ENCODE measurements around the gene MUC3A. TPM values are rescaled to one million over a fixed set of nuclear protein-coding genes. Genes with fewer than 3 reads are reported as not detected.

Gene MUC3A
- total and polyA plus RNA-seq, 12 donors = 0.04 to 0.91 (median 0.16) TPM; not detected in 6

GRCh38 chr7:100967292-100967863 lies 18.0 kb downstream of the MUC3A start:
- intact Hi-C loops (cut with DNase I) = loop anchor here (2.0 to 5.0 kb wide), 2 partner anchors 91 to 110 kb away; no protein-coding TSS in a partner anchor
- peaks cover 0 to 12% of the 10 kb centered on the region in 2 donors for H3K4me1 ChIP-seq (replicated peaks in 1 of 2)
- 43 to 46% (median 44%) methylated on average over 13 of the region's 13 CpGs for WGBS, 4 donors
- peaks cover 53% of the 10 kb centered on the region for H3K27me3 ChIP-seq
- TF ChIP-seq POLR2A (IDR thresholded peaks at IDR 0.05) (no peak), CTCF (IDR thresholded peaks at IDR 0.05) (no peak)
- H3K4me3 ChIP-seq = no peak overlapping the region
- no peaks in the 10 kb centered on the region for H3K9me3 ChIP-seq (replicated peaks in 1 of 3)
- no peak for DNase-seq
- no peaks in the 10 kb centered on the region for H3K36me3 ChIP-seq (replicated peaks in 1 of 2)
- no peak overlapping the region for H3K27ac ChIP-seq

- peaks cover 53% of the 10 kb centered on the region for H3K27me3 ChIP-seq
- peaks cover 0 to 12% of the 10 kb centered on the region in 2 donors for H3K4me1 ChIP-seq (replicated peaks in 1 of 2)
- no peak overlapping the region for H3K27ac ChIP-seq
- DNase-seq = no peak
- H3K36me3 ChIP-seq (replicated peaks in 1 of 2) = no peaks in the 10 kb centered on the region
- WGBS, 4 donors = 3 to 9% (median 4%) methylated on average over 5 to 6 of the region's 6 CpGs
- intact Hi-C loops (cut with DNase I) = loop anchor here in 1 of 2 donors (5.0 kb wide), 1 partner anchor 109 kb away; no protein-coding TSS in a partner anchor
- H3K9me3 ChIP-seq (replicated peaks in 1 of 3) = no peaks in the 10 kb centered on the region
- H3K4me3 ChIP-seq = no peak overlapping the region
- TF ChIP-seq POLR2A (IDR thresholded peaks at IDR 0.05) = no peak
- no peak for TF ChIP-seq CTCF (IDR thresholded peaks at IDR 0.05)
These were observed 18.7 kb downstream of the MUC3A start for GRCh38 chr7:100968031-100968430.

- DNase-seq = no peak
- H3K4me3 ChIP-seq = no peak overlapping the region
- H3K36me3 ChIP-seq (replicated peaks in 1 of 2) = no peaks in the 10 kb centered on the region
- no peak overlapping the region for H3K27ac ChIP-seq
- H3K27me3 ChIP-seq = peaks cover 50% of the 10 kb centered on the region
- WGBS, 4 donors = 9 to 21% (median 10%) methylated on average over 3 of the region's 3 CpGs
- no peaks in the 10 kb centered on the region for H3K9me3 ChIP-seq (replicated peaks in 1 of 3)
- TF ChIP-seq CTCF (IDR thresholded peaks at IDR 0.05) = no peak
- H3K4me1 ChIP-seq (replicated peaks in 1 of 2) = peaks cover 0 to 12% of the 10 kb centered on the region in 2 donors
- intact Hi-C loops (cut with DNase I) = loop anchor here in 1 of 2 donors (5.0 kb wide), 1 partner anchor 109 kb away; no protein-coding TSS in a partner anchor
These were observed 19.3 kb downstream of the MUC3A start for GRCh38 chr7:100968650-100969049.

GRCh38 chr7:100969066-100969615 lies 19.8 kb downstream of the MUC3A start, which contains the start of gene MUC12:
Gene MUC12 (plus strand): TSS chr7:100969565. CDS start chr7:100969623, 58 bp downstream.
- no peak for TF ChIP-seq CTCF (IDR thresholded peaks at IDR 0.05)
- no peak for TF ChIP-seq POLR2A (IDR thresholded peaks at IDR 0.05)
- no peak within 1 kb of the TSS for H3K4me3 ChIP-seq
- peaks cover 0 to 12% of the 10 kb centered on the region in 2 donors for H3K4me1 ChIP-seq (replicated peaks in 1 of 2)
- no peak within 1 kb of the TSS for H3K27ac ChIP-seq
- H3K27me3 ChIP-seq = peaks cover 47% of the 10 kb centered on the region
- no peaks in the 10 kb centered on the region for H3K36me3 ChIP-seq (replicated peaks in 1 of 2)
- WGBS, 4 donors = 43 to 64% (median 59%) methylated on average over 12 of the region's 12 CpGs
- intact Hi-C loops (cut with DNase I) = loop anchor here in 1 of 2 donors (5.0 kb wide), 1 partner anchor 108 kb away; no protein-coding TSS in a partner anchor
- DNase-seq = no peak
- H3K9me3 ChIP-seq (replicated peaks in 1 of 3) = no peaks in the 10 kb centered on the region
